HG02852 (cell line): ENCODE measurements around the gene SSH2.
"Not testable (repeated sequence)": the region's sequence is repeated elsewhere in the genome, so short reads cannot be mapped to it uniquely, and the experiment has no call there.

Source experiments
- ATAC-seq: cut with Tn5 transposase; IDR thresholded peaks from one replicate; pipeline ENCODE4 v1.9.1; 2021; ENCODE audit warnings: mild to moderate bottlenecking, moderate library complexity; ENCODE audit not compliant: unreplicated experiment

SSH2 gene

GRCh38 chr17:29711588-29712385, 218.2 kb downstream of the SSH2 start:
- ATAC-seq: no peak

- no peak for ATAC-seq
These were observed 219.1 kb downstream of the SSH2 start for GRCh38 chr17:29710891-29711418.

DNA sequence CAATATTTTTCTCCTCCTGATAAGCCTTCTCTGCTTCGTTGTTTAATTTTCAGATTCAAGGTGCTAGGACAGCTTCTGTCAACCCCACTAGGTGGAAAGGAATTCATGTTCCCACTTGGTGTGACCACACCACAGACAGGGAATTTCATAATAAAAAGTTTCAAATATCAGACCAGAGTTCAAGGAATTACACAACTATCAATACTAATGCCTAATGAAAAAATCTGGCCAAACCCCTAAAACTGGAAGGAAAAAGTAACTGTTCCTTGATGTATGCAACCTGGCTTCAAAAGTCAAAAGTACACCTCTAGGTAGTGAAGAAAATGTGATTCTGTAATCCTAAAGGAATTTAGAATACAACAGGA, 219.5 kb downstream of the SSH2 start:
- no peak for ATAC-seq

GRCh38 chr17:29709866-29710519, 220.0 kb downstream of the SSH2 start:
- no peak for ATAC-seq

- no peak for ATAC-seq
These were observed 222.8 kb downstream of the SSH2 start for GRCh38 chr17:29707212-29707571.

DNA sequence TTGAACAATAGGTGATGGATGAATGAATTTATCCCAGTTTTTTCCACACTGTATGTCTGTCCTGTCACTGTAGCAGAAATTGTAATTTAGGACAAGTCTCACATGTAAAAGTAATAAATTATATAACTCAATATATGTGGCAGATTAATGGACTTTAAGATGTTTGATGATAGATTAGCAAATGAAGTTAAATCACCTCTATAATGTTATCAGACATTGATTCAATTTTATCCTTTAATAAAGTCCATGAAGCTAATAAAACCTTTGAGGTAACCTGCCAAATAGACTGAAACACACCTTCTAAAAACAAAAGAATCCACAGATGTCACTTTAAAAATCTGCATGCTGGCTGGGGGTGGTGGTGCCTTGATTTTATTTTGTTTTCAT, 224.0 kb downstream of the SSH2 start:
- ATAC-seq: no peak

- no peak for ATAC-seq
These were observed 224.6 kb downstream of the SSH2 start for GRCh38 chr17:29705386-29705785.

- no peak for ATAC-seq
These were observed 230.7 kb downstream of the SSH2 start for GRCh38 chr17:29699283-29699682.

- no peak for ATAC-seq
These were observed 231.2 kb downstream of the SSH2 start for GRCh38 chr17:29698837-29699236.

DNA sequence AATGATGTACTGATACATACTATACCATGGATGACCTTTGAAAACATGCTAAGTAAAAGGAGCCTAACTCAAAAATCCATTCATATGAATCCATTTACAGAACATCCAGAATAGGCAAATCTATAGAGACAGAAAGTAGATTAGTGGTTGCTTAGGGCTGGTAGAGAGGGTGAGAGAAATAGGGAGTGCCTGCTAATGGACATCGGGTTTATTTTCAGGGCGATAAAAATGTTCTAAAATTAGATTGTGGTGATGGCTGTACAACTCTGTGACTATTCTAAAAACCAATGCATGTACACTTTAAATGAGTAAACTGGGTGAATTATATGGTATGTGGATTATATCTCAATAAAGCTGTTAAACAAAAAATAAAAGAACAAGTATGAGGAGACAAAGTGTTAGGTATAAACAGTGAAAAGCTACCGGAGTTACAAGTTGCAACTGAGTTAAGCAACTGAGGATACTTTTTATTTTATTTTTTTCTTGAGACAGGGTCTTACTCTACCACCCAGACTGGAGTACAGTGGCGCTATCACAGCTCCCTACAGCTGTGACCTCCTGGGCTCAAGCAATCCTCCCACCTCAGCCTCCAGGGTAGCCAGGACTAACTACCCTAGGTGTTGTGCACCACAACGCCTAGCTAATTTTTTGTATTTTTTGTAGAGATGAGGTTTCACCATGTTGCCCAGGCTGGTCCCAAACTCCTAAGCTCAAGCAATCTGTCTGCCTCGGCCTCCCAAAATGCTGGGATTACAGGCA, 231.8 kb downstream of the SSH2 start:
- ATAC-seq: no peak

DNA sequence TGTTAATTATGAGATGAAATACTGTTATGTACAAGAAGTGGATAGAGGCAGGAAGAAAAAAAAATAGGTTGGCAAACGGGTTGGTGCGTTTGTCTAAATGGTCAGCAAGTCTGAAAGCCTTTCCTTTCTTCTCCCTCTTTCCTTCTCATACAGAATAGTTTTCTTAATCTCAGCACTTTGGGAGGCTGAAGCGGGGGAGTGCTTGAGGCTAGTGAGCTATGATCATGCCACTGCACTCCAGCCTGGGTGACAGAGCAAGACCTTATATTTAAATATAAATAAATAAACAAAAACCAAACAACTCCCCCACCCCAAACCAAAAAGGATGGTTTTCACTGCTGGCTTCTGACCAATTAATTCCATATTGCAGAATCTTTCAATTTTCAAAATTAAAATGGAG, 232.7 kb downstream of the SSH2 start:
- no peak for ATAC-seq

DNA sequence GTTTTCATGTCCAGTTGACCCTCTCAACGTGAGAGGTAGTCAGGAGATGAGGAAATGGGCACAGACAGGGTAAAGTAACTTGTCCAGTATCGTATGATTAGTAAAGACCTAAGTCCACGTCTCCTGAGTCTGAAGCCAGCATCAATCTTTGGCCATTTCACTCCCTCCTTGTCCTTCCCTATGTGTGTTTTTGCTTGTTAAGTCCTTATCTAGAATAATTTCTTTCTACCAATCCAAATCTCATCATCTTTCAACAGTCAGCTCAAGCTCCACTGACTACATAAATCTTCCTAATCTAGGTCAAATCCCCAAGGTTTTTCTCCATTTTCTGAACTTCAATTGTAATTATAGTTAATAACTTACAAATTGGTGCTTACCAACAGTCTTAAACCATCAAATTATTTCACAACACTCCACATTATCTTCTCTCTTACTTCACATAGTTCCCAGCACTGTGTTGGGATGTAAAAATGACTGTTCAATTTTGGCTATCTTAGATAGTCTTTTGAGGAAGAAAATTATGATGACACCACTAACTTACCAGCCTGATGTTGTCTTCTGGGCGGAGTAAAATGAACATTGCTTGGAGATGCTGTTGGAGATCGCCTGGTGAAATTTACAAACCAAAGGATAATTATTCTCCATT, 235.0 kb downstream of the SSH2 start:
- no peak for ATAC-seq

DNA sequence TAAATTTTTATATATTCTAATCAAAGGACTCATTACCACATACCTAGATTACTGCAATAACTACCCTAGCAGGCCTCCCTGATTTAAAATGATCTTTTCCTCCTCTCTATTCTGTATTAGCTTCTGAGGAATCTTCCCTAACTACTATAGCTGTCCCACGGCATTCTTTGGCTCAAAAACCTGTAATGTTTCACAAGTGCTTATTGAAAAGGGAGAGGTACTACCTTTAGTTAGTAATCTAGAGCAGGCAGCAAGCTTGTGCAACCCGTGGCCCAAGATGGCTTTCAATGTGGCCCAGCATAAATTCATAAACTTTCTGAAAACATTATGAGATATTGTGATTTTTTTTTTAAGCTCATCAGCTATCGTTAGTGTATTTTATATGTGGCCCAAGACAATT, 236.3 kb downstream of the SSH2 start:
- no peak for ATAC-seq

DNA sequence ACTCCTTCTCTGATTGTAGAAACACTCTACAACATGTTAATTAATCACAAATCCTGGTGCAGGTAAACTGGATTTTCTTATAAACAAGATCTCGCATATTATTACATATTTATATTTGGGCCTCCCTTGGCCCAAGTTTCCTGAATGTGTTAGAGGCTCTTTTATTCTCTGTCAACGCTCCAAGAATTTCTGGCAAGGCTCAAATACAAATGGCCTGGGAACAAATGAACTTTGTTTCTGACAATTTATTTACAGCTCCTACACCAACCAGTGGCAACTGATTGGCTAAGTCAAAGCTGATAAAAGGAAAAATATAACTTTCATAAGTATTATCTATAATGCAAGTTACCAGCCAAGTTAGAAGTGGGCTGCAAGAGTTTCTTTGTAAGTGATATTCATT, 242.4 kb downstream of the SSH2 start:
- no peak for ATAC-seq

GRCh38 chr17:29686993-29687590, 242.9 kb downstream of the SSH2 start:
- no peak for ATAC-seq

GRCh38 chr17:29683481-29683880, 246.5 kb downstream of the SSH2 start:
- ATAC-seq: no peak

GRCh38 chr17:29682987-29683386, 247.0 kb downstream of the SSH2 start:
- no peak for ATAC-seq

GRCh38 chr17:29682054-29682453, 248.0 kb downstream of the SSH2 start:
- ATAC-seq: no peak

DNA sequence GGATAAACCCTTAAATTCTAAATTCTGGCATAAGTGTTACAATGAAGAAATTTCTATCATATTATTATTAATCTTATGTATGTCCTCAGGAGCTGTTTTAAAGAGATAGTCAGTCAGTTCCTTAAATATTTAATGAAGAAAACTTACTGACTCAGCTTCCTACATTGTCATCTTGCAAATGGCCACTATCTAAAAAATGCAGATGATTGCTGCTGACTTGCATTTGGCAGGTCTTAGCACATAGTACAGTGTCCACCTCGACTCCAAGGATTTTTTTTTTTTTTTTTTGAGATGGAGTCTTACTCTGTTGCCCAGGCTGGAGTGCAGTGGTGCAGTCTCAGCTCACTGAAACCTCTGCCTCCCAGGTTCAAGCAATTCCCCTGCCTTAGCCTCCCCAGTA, 252.2 kb downstream of the SSH2 start:
- ATAC-seq: no peak

GRCh38 chr17:29677221-29677791, 252.7 kb downstream of the SSH2 start:
- no peak for ATAC-seq

GRCh38 chr17:29675961-29676360, 254.1 kb downstream of the SSH2 start:
- not testable (repeated sequence) for ATAC-seq
